Measurements from ENCODE around the gene HSPA1L.

Gene HSPA1L

DNA sequence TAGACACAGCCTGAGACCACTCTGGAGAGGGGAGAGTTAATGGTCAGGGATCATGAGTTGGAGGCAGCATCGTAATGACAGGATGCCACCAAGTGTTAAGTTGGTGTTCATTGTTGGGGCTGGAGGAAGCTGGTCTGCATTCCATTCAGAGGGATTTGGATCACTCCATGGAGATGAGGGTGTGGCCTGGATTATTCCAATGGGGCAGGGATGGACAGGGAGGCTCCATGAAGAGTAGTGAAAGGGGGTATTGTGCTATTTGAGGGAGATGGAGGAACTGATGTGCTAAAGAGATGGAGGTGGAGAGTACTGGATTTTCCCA lies 51.5 kb downstream of the HSPA1L start:
- peak; percentile 85 for DNase-seq

DNA sequence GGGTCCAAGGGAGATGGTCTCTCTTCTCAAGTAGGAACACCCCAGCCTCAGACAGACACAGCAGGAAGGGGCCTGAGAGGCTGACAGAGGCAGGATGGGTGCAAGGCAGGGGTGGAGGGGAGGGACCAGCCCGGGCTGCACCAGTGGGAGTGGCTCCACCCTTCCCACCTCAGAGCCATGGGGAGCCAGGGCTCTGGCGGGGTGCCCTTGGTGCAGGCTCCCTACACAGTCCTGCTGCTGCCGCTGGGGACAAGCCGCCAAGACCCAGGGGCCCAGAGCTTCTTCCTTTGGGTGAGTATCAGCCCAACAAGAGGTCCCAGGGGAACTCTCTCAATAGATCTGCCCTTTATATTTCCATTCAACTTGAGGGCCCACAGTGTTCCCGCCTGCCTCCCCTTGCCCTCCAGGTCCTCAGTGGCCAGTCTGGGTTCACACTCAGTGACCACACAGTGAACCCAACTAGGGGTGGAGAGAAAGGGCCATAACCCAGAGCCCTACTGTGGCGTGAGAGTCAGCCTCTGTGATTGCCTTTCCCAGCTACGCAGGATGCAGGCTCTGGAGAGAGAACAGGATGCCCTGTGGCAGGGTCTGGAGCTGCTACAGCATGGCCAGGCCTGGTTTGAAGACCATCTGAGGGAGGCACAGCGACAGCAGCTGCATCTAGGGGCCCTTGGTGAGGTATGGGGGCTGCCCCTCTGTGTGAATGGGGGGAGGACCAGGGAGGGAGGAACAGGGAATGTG lies 52.0 kb downstream of the HSPA1L start:
- no peak for DNase-seq

GRCh38 chr6:31762356-31762755 lies 52.7 kb downstream of the HSPA1L start, which contains the start of gene SAPCD1:
SAPCD1 (plus strand) TSS chr6:31762656; CDS start chr6:31763055, 399 bp downstream.
- DNase-seq, result no peak

DNA sequence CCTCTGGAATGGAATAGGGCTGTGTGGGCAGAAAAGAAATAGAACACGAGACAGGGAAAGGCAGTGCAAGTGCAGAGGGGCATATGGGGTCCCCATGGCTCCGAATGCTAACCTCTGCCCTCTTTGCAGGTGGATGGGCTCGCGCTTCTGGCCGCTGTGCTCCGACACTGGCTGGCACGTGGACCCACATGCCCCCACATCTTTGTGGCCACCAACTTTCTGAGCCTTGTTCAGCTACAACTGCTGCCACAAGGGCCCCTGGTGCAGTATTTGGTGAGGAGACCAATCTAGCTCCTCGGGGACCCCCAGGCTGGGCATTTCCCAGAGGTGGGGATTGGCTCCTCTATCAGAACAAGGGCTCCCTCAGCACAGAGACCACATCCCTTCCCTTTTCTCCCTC lies 53.7 kb downstream of the HSPA1L start:
- DNase-seq, result no peak

DNA sequence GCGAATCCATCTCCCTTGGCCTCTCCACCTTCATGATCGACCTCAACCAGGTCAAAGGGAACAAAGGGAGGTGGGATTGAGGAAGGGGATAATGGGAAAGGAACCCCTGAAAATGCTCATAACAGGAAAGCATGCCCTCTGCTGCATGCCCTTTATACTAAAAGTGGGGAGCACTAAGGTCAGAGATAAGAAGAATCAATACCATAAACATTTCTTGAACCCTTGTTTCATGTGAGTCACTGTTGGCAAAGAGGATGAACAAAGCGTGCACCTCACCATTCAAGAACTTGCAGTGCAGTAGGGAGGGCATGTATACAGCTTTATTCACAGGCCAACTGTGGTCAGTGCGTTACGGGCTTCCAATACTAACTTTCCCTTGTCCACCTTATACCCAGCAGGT lies 54.3 kb downstream of the HSPA1L start:
- DNase-seq, result no peak

Data from fibroblast of skin of back (primary cell).